Activated CD4-positive, alpha-beta T cell treated with anti-CD3 and anti-CD28 coated beads, Interleukin-2, amount 10 ng/mL, durations not matched to agents 7 days and 5 days (primary cell): ENCODE measurements around the gene MSRB1. TPM values are rescaled to one million over a fixed set of nuclear protein-coding genes. Genes with fewer than 3 reads are reported as not detected.

Experiments used
- CTCF ChIA-PET: fragments of 350-600 bp; sonication (Branson Sonifier 250); formaldehyde crosslinking; loops from one replicate; lab custom pipeline; 2021; ENCODE audit warnings: antibody characterized with exemption; lab: Charles Lee
- POLR2A ChIA-PET: fragments of 350-600 bp; sonication (Branson Sonifier 250); formaldehyde crosslinking; loops from one replicate; lab custom pipeline; 2021; ENCODE audit warnings: antibody characterized with exemption; lab: Charles Lee
- DNase-seq: peaks from one replicate; pipeline ENCODE4 v3.0.0-alpha.2; 2020
- H3K27ac Mint-ChIP-seq: one replicate; pipeline ENCODE4 v1.8.0; 2021; ENCODE audit warnings: mild to moderate bottlenecking, moderate library complexity, mixed read lengths
- H3K27me3 Mint-ChIP-seq: one replicate; pipeline ENCODE4 v1.8.0; 2021; ENCODE audit warnings: mixed read lengths
- H3K36me3 Mint-ChIP-seq: one replicate; pipeline ENCODE4 v1.8.0; 2021; ENCODE audit warnings: low read depth, mixed read lengths
- H3K4me1 Mint-ChIP-seq: one replicate; pipeline ENCODE4 v1.8.0; 2021; ENCODE audit warnings: mixed read lengths
- H3K4me3 Mint-ChIP-seq: one replicate; pipeline ENCODE4 v1.8.0; 2021; ENCODE audit warnings: mild to moderate bottlenecking, moderate library complexity, mixed read lengths
- H3K9me3 Mint-ChIP-seq: one replicate; pipeline ENCODE4 v1.8.0; 2021; ENCODE audit warnings: mixed read lengths
- total RNA-seq, 2 experiments: library from RNA; stranded (reverse); gene quantifications; one replicate each; pipeline ENCODE4 v1.2.3, GENCODE V29; 2021

Gene MSRB1
- total RNA-seq, 2 experiments from 2014 or later = 12.8 to 13.6 TPM

DNA sequence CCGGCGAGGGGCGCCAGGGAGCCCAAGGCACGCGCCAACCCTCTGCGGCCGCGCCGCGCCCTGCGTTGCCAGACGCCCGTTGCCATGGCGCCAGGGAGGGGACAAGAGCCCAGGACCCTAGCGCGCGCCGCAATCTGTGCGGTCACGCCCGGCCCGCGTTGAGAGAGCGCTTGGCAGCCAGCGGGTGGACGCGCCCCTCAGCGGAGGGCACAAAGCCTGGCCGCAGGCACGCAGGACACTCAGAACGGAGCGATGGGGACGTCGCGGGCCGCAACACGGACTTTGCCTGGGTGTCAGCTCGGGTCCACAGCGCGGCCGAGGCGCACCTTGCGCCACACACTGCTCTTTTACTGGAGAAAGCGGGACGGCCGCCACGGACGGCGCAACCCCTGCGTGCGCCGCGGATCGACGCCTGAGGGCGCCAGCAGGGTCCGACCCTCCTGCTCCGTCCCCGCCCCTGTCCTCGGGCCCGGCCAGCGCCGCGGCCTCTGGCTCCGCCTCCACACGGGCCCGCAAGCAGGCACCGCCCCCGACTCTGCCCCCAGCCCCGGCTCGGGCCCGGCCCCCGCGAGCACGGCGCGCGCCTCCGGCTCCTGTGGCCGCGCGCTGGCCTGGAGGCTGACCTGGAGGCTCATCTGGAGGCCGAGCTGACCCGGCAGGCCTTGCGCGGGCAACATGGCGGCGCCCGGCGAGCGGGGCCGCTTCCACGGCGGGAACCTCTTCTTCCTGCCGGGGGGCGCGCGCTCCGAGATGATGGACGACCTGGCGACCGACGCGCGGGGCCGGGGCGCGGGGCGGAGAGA is 40.7 kb upstream of the MSRB1 start, which contains the start of gene GFER:
Gene GFER, plus strand, starts transcription at position 650 of the 803 bp plus-strand sequence. Its CDS starts 26 bp downstream, at position 676.
- H3K4me3 Mint-ChIP-seq = peak within 1 kb of the TSS; percentile 80
- peak; percentile 64 for DNase-seq
- ChIA-PET CTCF (interaction anchor here (1.0 to 1.4 kb wide), 3 partner anchors 11 to 19 kb away, joined by 3 to 7 read pairs (median 4); partner anchors contain the start of gene RPS2), POLR2A (interaction anchor here (0.6 kb wide), 1 partner anchor 19 kb away, joined by 4 read pairs; the partner anchor contains the start of gene RPS2)
- peak within 1 kb of the TSS; percentile 74 for H3K27ac Mint-ChIP-seq
- peaks cover 6% of the 10 kb centered on the region for H3K36me3 Mint-ChIP-seq
- H3K4me1 Mint-ChIP-seq = peaks cover 18% of the 10 kb centered on the region
- H3K27me3 Mint-ChIP-seq = peaks cover 37% of the 10 kb centered on the region
- H3K9me3 Mint-ChIP-seq = no peaks in the 10 kb centered on the region

DNA sequence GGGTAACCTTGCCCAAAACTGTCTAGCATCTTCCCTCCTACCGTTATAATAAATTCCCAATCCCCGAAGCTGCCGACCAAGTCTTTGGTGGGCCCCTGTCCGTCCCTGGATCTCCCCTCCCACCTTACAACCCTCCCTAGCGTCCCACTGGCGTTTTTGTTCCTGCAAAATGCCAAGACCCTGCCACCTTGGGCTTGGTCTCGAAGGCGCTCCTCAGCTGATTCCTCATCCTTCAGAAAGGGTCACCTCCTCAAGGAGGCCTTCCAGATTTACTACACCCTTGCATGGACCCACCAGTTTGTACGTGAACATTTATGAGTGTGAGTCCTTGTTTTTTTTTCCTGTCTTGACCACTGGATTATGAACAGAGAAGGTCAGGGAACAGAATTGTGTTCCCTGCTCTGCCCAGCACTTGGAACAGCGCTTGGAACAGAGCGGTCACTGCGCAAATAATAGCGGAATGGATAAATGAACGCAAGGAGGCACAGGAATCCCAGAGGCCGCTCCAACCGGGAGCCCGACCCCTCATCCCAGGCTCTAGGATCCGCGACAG is 40.1 kb upstream of the MSRB1 start:
- ChIA-PET POLR2A (no interaction called here), CTCF (interaction anchor here (1.0 to 1.4 kb wide), 3 partner anchors 11 to 157 kb away, joined by 3 to 4 read pairs (median 3); partner anchors contain the start of gene TBL3)
- peaks cover 6% of the 10 kb centered on the region for H3K36me3 Mint-ChIP-seq

DNA sequence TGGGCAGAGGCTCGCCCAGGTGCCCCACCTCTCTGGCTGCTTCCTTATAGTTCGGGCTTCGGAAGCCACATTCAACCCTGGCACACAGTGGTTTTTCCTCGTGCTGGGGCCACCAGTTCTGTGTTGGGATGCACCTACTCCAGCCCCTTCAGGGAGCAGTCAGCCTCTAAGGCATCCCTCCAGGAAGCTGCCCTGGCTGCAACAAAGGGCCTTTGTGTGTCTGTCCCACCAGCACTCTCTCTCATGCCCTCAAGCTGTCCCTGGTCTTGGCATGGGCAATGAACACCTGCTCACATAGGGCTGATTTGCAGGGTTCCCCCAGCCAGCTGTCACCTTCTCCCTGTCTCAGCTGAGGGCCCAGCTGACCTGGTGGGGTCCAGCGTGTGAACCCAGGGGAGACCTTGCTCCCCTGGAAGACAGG is 39.0 kb upstream of the MSRB1 start:
- Mint-ChIP-seq H3K4me1 (peaks cover 16% of the 10 kb centered on the region), H3K27me3 (peaks cover 31% of the 10 kb centered on the region), H3K36me3 (peaks cover 6% of the 10 kb centered on the region), H3K4me3 (no peak overlapping the region), H3K27ac (peak overlapping the region; percentile 31), H3K9me3 (no peaks in the 10 kb centered on the region)
- DNase-seq = no peak
- ChIA-PET POLR2A (no interaction called here), CTCF (interaction anchor here (0.9 to 2.0 kb wide), 4 partner anchors 10 to 158 kb away, joined by 3 to 7 read pairs (median 4); partner anchors contain the start of genes MSRB1 and TBL3)

More for the DNA sequence above, 40.1 kb upstream of the MSRB1 start:
- H3K27ac Mint-ChIP-seq = peak overlapping the region; percentile 73
- no peaks in the 10 kb centered on the region for H3K9me3 Mint-ChIP-seq
- peaks cover 33% of the 10 kb centered on the region for H3K27me3 Mint-ChIP-seq
- DNase-seq = no peak
- peaks cover 16% of the 10 kb centered on the region for H3K4me1 Mint-ChIP-seq
- H3K4me3 Mint-ChIP-seq = peak overlapping the region; percentile 80

DNA sequence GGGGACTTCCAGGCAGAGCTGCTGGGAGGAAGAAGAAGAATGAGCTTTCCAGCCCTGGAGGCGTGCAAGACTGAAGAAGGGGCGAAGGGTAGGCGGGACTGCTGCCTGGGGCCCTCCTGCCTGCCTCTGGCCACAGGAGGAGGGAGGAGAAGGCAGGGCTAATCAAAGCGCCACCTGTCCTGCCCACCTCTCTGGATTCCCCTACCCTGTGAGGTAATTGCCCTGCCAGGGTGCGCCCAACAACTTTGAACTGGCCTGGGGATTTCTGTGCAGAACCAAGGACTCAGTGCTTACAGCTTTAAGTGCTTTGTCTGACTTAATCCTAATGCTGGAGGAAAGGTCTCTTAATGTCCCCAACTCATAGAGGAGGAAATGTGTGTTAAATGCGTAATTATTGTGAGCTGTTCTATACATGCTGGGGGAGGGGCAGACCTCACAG is 38.4 kb upstream of the MSRB1 start, which contains the start of gene NOXO1:
Gene NOXO1, minus strand, starts transcription at position 72 of the 439 bp plus-strand sequence. CDS start 290 bp downstream, outside the sequence.
- ChIA-PET CTCF (interaction anchor here (0.7 to 2.0 kb wide), 5 partner anchors 10 to 299 kb away, joined by 3 to 7 read pairs (median 5); partner anchors contain the start of genes MSRB1 and TBL3), POLR2A (no interaction called here)
- H3K9me3 Mint-ChIP-seq = no peaks in the 10 kb centered on the region
- H3K36me3 Mint-ChIP-seq = peaks cover 2% of the 10 kb centered on the region
- no peak within 1 kb of the TSS for H3K4me3 Mint-ChIP-seq
- peaks cover 31% of the 10 kb centered on the region for H3K27me3 Mint-ChIP-seq
- no peak for DNase-seq
- peak within 1 kb of the TSS; percentile 31 for H3K27ac Mint-ChIP-seq
- peaks cover 16% of the 10 kb centered on the region for H3K4me1 Mint-ChIP-seq

DNA sequence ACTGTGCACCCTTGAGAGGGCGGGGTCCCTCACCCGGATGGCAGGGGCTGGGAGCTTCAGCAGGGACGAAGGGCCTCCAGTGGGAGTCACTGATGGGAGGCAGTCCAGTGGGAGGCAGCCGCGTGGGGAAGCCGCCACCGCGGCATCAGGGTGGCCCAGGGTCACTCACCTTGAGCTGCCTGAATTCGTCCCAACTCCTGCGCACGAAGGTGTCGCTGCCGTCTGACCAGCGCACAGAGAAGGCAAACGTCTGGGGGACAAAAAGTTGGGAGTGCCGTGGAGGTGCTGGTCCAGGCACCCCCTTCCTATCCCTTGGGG is 37.7 kb upstream of the MSRB1 start:
- ChIA-PET CTCF (interaction anchor here (0.7 to 2.0 kb wide), 3 partner anchors 9 to 299 kb away, joined by 5 to 7 read pairs (median 5); partner anchors contain the start of gene TBL3), POLR2A (no interaction called here)
- Mint-ChIP-seq H3K4me1 (peaks cover 16% of the 10 kb centered on the region), H3K9me3 (no peaks in the 10 kb centered on the region), H3K27ac (no peak overlapping the region), H3K36me3 (peaks cover 6% of the 10 kb centered on the region), H3K4me3 (no peak overlapping the region), H3K27me3 (peaks cover 31% of the 10 kb centered on the region)
- DNase-seq = no peak

DNA sequence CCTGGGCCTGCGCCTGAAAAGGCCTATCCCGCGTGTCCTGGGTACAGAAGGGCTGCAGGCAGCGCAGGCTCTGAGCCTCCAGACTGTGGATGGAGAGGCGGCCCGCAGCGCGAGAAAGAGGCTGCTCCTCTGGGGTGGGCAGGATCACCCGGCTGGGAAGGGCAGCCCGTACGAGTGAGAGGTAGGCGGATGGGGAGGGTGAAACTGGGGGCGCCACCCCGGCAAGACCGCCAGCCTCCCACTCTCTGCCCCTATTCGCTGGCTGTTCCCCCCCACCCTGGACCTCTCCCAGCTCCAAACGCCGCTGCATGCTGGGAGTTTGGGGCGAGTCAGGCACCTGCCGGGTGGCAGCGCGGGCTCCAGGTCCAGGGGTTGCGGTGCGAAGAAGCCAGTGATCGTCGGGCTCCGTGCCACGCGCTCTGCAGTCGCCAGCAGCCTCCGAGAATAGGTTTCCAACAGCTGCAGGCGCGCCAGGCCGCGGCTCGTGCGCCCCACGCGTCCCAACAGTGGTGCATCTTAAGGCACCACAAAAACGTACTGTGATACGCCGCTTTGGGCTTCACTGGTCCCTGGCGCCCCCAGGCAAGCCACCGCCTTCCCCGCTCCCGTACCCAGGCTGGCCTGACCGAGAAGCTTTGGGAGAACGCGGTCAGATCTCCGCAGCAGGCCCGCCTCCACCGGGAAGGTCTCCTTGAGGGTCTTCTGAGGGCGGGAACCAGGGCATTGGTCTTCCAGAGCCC is 37.2 kb upstream of the MSRB1 start:
- ChIA-PET POLR2A (no interaction called here), CTCF (interaction anchor here (1.2 to 2.0 kb wide), 2 partner anchors 9 to 24 kb away, joined by 5 to 7 read pairs; partner anchors contain the start of gene TBL3)
- DNase-seq = no peak
- H3K4me1 Mint-ChIP-seq = peaks cover 15% of the 10 kb centered on the region
- H3K9me3 Mint-ChIP-seq = no peaks in the 10 kb centered on the region
- H3K27ac Mint-ChIP-seq = no peak overlapping the region
- H3K4me3 Mint-ChIP-seq = no peak overlapping the region
- peaks cover 31% of the 10 kb centered on the region for H3K27me3 Mint-ChIP-seq
- peaks cover 6% of the 10 kb centered on the region for H3K36me3 Mint-ChIP-seq

DNA sequence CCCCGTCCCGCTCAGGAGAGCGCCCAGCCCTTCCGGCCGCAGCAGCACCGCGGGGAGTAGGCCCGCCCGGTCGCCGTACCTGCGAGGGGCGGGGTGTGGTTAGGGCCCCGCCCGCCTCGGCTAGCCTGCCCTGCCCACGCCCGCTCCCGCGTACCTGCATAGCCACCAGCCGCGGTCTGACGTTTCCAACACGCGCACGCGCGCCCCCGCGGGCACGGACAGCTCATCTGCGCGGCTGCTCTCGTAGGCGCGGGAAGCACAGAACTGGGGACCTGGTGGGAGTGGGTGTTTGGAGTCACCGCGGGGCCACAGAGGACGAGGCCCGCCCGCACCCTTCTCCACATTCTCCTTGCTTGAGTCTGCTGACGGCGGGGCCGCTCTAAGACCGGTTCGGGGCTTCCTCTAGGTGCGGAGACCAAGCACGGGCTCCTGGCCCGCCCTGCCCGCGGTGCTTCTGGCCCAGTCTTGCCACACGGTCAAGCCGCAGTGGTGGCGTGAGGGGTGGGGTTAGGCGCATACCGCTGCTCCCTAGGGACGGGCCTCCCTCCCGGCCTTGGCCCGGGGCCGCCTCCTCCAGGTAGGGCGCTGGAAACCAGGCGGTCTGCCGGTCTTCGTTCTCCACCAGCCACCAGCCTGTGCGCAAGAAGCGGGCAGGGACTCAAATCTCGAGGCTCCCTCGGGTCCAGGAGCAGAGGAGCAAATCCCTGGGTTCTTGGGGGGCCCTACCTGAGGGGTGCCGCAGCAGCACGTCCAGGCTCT is 36.5 kb upstream of the MSRB1 start:
- H3K27ac Mint-ChIP-seq = no peak overlapping the region
- peaks cover 31% of the 10 kb centered on the region for H3K27me3 Mint-ChIP-seq
- H3K36me3 Mint-ChIP-seq = peaks cover 6% of the 10 kb centered on the region
- DNase-seq = no peak
- H3K9me3 Mint-ChIP-seq = no peaks in the 10 kb centered on the region
- peaks cover 9% of the 10 kb centered on the region for H3K4me1 Mint-ChIP-seq
- CTCF ChIA-PET = no interaction called here
- H3K4me3 Mint-ChIP-seq = no peak overlapping the region
- POLR2A ChIA-PET = no interaction called here

DNA sequence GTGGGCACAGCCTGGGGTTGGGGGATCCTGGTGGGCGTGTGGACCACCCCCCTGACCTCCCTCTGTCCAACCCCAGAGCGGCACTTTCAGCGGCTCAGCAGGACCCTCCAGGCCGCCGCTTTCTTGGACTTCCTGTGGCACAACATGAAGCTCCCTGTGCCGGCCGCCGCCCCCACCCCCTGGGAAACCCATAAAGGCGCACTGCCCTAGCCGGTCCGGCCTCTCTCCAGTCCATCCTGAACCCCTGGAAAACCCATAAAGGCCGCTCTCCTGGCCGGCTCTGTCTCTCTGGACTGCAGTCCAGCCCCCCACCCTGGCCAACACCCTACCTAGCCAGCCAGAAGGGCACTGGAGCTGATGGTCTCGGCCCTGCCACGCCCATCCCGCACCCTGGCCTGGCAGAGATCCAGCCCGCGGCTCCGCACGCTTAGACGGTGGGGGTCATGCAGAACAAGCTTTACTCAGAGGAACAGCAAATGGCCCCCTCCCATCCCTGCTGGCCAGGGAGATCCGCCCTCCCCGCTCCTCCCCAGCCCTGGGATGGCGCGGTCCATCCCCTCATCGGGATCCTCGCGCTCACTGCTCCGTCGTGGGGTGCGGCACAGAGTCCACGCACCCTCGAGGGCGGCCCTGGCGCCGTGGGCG is 35.6 kb upstream of the MSRB1 start:
- H3K9me3 Mint-ChIP-seq = no peaks in the 10 kb centered on the region
- peaks cover 31% of the 10 kb centered on the region for H3K27me3 Mint-ChIP-seq
- H3K36me3 Mint-ChIP-seq = peaks cover 6% of the 10 kb centered on the region
- H3K27ac Mint-ChIP-seq = no peak overlapping the region
- ChIA-PET CTCF (interaction anchor here (0.8 kb wide), 2 partner anchors 14 to 162 kb away, joined by 3 to 4 read pairs; partner anchors contain the start of gene RPS2), POLR2A (no interaction called here)
- no peak overlapping the region for H3K4me3 Mint-ChIP-seq
- no peak for DNase-seq
- H3K4me1 Mint-ChIP-seq = peaks cover 9% of the 10 kb centered on the region

DNA sequence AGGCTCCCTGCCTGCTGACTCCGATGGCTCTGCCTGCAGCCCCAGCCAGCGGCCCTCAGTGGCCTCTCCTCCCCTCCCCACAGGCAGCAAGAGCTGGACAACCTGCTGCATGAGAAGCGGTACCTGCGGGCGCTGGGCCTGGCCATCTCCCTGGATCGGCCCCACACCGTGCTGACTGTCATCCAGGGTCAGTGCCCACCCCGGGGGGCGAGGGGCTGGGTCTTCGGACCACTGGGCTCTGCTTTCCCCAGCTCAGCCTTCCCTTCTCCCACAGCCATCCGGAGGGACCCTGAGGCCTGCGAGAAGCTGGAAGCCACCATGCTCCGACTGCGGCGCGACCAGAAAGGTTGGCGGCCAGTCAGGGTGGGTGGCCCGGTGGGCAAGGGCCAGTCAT is 34.9 kb upstream of the MSRB1 start:
- no peaks in the 10 kb centered on the region for H3K9me3 Mint-ChIP-seq
- DNase-seq = no peak
- peaks cover 27% of the 10 kb centered on the region for H3K27me3 Mint-ChIP-seq
- H3K4me1 Mint-ChIP-seq = peaks cover 7% of the 10 kb centered on the region
- CTCF ChIA-PET = interaction anchor here (0.8 kb wide), 1 partner anchor 13 kb away, joined by 4 read pairs; the partner anchor contains the start of gene RPS2
- no peak overlapping the region for H3K4me3 Mint-ChIP-seq
- POLR2A ChIA-PET = no interaction called here
- no peak overlapping the region for H3K27ac Mint-ChIP-seq
- peaks cover 6% of the 10 kb centered on the region for H3K36me3 Mint-ChIP-seq

DNA sequence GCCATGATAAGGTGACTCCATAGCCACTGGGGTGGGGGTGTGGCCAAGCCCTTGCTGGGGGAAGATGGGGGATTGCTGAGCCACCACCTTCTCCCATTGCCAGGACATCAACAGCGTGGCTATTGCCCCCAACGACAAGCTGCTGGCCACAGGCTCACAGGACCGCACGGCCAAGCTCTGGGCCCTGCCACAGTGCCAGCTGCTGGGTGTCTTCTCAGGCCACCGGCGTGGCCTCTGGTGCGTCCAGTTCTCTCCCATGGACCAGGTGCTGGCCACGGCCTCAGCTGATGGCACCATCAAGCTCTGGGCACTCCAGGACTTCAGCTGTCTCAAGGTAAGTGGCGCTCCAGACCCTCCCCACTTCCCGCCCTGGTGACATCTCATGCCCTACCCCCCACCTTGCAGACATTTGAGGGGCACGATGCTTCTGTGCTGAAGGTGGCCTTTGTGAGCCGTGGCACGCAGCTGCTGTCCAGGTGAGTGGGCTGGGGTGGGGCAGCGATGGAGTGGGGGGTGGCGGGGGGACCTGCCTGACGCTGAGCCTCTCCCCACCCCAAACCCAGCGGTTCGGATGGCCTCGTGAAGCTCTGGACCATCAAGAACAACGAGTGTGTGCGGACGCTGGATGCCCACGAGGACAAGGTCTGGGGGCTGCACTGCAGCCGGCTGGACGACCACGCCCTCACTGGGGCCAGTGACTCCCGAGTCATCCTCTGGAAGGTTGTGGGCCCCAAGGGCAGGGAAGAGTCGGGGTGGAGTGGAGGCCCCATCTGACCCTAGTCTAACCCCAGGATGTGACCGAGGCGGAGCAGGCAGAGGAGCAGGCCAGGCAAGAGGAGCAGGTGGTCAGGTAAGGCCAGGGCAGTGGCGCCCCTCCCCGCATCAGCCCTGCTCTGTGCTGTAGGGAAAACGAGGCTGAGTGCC is 34.2 kb upstream of the MSRB1 start:
- Mint-ChIP-seq H3K9me3 (no peaks in the 10 kb centered on the region), H3K27ac (no peak overlapping the region), H3K36me3 (peaks cover 6% of the 10 kb centered on the region), H3K4me3 (no peak overlapping the region), H3K4me1 (peaks cover 6% of the 10 kb centered on the region), H3K27me3 (peaks cover 21% of the 10 kb centered on the region)
- ChIA-PET CTCF (no interaction called here), POLR2A (no interaction called here)
- DNase-seq = no peak

DNA sequence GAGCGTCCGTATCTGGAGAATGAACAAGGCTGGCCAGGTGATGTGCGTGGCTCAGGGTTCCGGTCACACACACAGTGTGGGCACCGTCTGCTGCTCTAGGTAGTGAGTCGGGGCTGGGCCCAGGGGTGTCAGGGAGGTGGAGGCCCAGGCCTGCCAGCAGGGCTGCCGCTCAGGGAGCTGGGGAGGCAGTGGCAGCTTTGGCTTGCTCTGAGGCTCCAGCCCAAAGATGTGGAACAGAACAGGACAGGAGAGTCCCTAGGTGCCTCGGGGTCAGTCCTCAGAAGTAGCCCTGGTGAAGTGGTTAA is 33.2 kb upstream of the MSRB1 start:
- Mint-ChIP-seq H3K27ac (no peak overlapping the region), H3K4me1 (peaks cover 14% of the 10 kb centered on the region), H3K4me3 (no peak overlapping the region), H3K9me3 (no peaks in the 10 kb centered on the region), H3K27me3 (peaks cover 11% of the 10 kb centered on the region), H3K36me3 (peaks cover 9% of the 10 kb centered on the region)
- no peak for DNase-seq
- ChIA-PET CTCF (no interaction called here), POLR2A (no interaction called here)
